GM12873 (cell line): Measurements from ENCODE around the gene ANP32D.

ENCODE experiments used
- TF ChIP-seq, protein P1 (sequence below): IDR thresholded peaks from 2 replicates; pipeline ENCODE4 v1.5.1; 2012; ENCODE audit warnings: low read depth, mild to moderate bottlenecking, moderate library complexity, low read length, control low read depth; ENCODE audit not compliant: insufficient read depth; ENCODE audit errors: missing control alignments

ANP32D gene

DNA sequence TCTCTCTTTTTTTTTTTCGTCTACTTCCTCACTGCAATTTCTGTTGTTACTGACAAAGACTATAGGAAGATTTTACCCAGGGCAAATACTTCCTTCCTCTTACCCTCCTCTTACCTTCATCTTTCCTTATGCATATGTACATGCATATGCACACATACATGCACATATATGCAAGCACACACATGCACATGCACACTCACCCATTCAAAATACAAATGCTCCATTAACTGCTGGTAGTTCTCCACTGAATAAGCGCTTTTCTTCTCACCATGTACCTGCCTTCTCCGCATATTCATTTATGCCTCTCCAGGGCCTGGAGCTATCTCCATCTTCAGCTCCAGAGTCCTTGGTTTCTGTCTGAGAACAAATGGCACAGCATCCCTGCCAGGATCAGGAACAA lies 10.6 kb downstream of the ANP32D start:
- TF ChIP-seq, protein P1, sequence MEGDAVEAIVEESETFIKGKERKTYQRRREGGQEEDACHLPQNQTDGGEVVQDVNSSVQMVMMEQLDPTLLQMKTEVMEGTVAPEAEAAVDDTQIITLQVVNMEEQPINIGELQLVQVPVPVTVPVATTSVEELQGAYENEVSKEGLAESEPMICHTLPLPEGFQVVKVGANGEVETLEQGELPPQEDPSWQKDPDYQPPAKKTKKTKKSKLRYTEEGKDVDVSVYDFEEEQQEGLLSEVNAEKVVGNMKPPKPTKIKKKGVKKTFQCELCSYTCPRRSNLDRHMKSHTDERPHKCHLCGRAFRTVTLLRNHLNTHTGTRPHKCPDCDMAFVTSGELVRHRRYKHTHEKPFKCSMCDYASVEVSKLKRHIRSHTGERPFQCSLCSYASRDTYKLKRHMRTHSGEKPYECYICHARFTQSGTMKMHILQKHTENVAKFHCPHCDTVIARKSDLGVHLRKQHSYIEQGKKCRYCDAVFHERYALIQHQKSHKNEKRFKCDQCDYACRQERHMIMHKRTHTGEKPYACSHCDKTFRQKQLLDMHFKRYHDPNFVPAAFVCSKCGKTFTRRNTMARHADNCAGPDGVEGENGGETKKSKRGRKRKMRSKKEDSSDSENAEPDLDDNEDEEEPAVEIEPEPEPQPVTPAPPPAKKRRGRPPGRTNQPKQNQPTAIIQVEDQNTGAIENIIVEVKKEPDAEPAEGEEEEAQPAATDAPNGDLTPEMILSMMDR = no peak

DNA sequence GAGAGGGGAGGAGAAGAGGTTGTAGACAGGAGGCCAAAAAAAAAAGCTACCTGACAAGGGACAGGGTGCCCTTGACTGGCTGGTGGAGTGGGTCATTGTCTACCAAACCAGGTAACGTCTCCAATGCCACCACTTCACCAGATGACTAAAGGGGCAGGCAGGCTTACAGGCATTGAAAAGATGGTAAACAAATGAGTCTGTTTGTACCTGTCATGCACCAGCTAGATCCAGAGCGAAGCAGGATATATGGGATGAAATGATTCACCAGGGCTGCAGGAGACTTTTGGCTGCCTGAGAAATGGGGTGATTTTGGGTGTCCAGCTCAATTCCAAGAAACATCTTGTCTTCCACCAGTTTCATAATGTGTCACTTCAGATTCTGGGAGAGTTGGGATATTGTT lies 13.9 kb downstream of the ANP32D start:
- TF ChIP-seq, protein P1 = no peak

DNA sequence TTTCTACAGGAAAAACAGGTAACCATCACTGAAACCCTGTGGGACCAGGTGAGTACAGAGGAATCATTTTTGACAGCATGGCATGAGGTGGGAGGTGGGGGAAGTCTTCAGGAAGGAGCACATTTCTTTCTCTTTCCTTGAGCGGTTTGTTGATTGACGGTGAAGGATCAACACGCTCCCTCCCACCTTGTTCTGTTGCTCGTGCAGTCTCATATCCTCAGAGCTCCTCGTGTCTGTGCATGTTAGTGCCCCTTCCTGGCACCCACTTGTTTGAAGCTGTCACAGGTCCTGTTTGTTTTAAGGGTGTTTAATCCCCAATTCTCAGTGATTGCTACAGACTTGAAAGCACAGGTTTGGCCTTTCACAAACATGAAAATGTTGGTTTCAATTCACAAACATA lies 14.3 kb downstream of the ANP32D start:
- TF ChIP-seq, protein P1 = no peak

DNA sequence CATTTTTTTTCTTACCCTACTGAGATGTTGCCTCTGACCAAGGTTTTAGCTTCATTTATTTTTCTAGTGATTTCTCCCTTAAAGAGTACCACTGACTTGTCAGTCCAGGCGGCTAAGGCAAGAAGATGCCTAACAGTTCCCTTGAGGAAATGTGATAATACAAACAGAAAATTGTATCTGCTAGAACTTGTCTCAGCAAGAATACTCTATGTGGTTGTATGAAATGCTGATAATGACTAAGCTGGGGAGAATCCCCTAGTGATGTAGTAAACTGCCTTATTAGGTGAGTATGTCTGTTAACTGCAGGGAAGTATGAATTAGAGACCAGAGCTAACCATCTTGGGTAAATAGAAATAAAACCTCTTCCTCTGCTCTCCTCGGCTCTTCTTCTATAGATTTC lies 16.7 kb downstream of the ANP32D start:
- TF ChIP-seq, protein P1 = no peak

DNA sequence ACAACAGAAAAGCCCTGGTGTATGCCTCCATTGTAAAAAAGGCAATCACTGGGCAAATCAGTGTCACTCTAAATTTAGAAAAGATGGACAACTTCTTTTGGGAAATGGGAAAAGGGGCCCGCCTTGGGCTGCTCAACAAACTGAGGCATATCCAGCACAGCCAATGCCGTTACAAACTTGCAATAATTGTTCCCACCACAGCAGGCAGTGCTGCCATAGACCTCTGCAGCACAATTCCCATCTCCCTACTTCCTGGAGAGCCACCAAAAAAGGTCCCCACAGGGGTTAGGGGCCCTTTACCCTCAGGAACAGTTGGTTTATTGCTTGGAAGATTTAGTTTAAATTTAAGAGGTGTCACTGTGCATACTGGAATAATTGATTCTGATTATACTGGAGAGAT lies 36.6 kb downstream of the ANP32D start:
- TF ChIP-seq, protein P1 = no peak

DNA sequence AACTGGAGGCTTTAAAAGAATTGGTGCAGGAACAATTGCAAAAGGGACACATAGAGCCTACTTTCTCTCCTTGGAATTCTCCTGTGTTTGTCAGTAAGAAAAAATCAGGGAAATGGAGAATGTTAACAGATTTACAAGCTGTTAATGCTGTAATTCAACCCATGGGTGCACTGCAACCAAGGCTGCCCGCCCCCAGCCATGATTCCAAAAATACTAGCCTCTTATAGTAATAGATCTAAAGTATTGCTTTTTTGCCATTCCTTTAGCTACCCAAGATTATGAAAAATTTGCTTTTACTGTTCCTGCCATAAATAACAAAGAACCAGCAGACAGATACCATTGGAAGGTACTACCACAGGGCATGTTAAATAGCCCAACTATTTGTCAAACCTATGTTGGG lies 37.8 kb downstream of the ANP32D start:
- TF ChIP-seq, protein P1 = no peak

DNA sequence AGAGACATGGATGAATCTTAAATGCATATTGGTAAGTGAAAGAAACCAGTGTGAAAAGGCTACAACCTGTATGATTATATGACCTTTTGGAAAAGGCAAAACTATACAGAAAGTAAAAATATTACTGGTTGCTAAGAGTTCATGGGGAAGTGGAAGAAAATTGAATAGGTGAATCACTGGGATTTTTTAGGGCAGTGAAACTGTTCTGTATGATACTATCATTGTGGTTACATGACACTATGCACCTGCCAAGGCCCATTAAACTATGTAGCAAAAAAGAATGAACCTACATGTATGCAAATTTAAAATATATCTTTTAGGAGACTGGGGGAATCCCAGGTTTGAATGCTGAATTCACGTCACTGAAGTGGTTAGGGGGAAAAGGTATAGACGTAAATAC lies 40.5 kb downstream of the ANP32D start:
- TF ChIP-seq, protein P1 = no peak
